HepG2 (cell line): ENCODE data around the gene EGFLAM. TPM values are rescaled to one million over a fixed set of nuclear protein-coding genes. Genes with fewer than 3 reads are reported as not detected.

ENCODE experiments used
- CSRNP2 ChIP-seq: sonication (generic); formaldehyde crosslinking; conservative IDR thresholded peaks from 2 replicates; pipeline ENCODE4 v1.8.0; 2022; ENCODE audit warnings: low read depth, missing genetic modification reagents
- GRHL1 ChIP-seq: sonication (generic); formaldehyde crosslinking; conservative IDR thresholded peaks from 2 replicates; pipeline ENCODE4 v1.8.0; 2022; ENCODE audit warnings: missing genetic modification reagents
- HDAC1 ChIP-seq: sonication (generic); formaldehyde crosslinking; IDR thresholded peaks from 2 replicates; pipeline ENCODE4 v1.5.1; 2020; ENCODE audit warnings: mild to moderate bottlenecking, missing genetic modification reagents
- LBX2 ChIP-seq: sonication (generic); formaldehyde crosslinking; IDR thresholded peaks from 2 replicates; pipeline ENCODE4 v1.5.0; 2020; ENCODE audit warnings: missing genetic modification reagents, mild to moderate bottlenecking, borderline replicate concordance
- MIER2 ChIP-seq: IDR thresholded peaks from 2 replicates; pipeline ENCODE4 v1.6.1; 2016; ENCODE audit warnings: missing biosample characterization, missing genetic modification reagents
- RXRB ChIP-seq: IDR thresholded peaks from 2 replicates; pipeline ENCODE4 v1.6.1; 2016; ENCODE audit warnings: borderline replicate concordance, missing genetic modification reagents, missing compliant biosample characterization
- ZNF251 ChIP-seq: sonication (generic); formaldehyde crosslinking; IDR thresholded peaks from 2 replicates; pipeline ENCODE4 v1.9.0; 2021; ENCODE audit warnings: mild to moderate bottlenecking, missing genetic modification reagents
- ZNF607 ChIP-seq: sonication (generic); formaldehyde crosslinking; IDR thresholded peaks from 2 replicates; pipeline ENCODE4 v1.5.1; 2020; ENCODE audit warnings: missing genetic modification reagents, mild to moderate bottlenecking, borderline replicate concordance
- ZNF678 ChIP-seq: sonication (generic); formaldehyde crosslinking; IDR thresholded peaks from 2 replicates; pipeline ENCODE4 v1.4.0; 2020; ENCODE audit warnings: mild to moderate bottlenecking, missing genetic modification reagents
- ZNF687 ChIP-seq: sonication (generic); formaldehyde crosslinking; IDR thresholded peaks from 2 replicates; pipeline ENCODE4 v1.5.1; 2020; ENCODE audit warnings: mild to moderate bottlenecking, missing genetic modification reagents, moderate library complexity
- polyA plus RNA-seq, 8 experiments: library from polyadenylated mRNA; depleted of rRNA in 3 of 8; stranded (reverse) in 7 of 8; unstranded in 1 of 8; fragments of >200 nt; fragmentation: Illumina TruSeq in 4 of 8; extraction: Trizol in 4 of 8; gene quantifications; 2 replicates each; pipeline versions ENCODE4 v1.2.1 to v1.2.3, GENCODE V29; 2011 to 2016; ENCODE audit warnings: low read depth in 4 of 8, missing spikeins in 1 of 8, mixed read lengths in 1 of 8; ENCODE audit not compliant: insufficient read depth in 1 of 8
- total RNA-seq, 5 experiments: library from RNA; depleted of rRNA; stranded (reverse); fragments of >200 nt; fragmentation: Illumina TruSeq; extraction: Trizol; gene quantifications; 2 replicates each; pipeline ENCODE4 v1.2.3, GENCODE V29; 2016; ENCODE audit warnings: low read depth in 1 of 5

Gene EGFLAM
- total and polyA plus RNA-seq, 2 of the 13 experiments (the other 11 are each of a cell fraction or from before 2014, with no cell fraction given), result not detected

GRCh38 chr5:38226091-38226490 lies 32.3 kb upstream of the EGFLAM start (continued):
- TF ChIP-seq RXRB (no peak), ZNF687 (no peak), ZNF251 (no peak), ZNF678 (no peak), MIER2 (CRISPR knock-in tag) (no peak), HDAC1 (CRISPR knock-in tag) (no peak), LBX2 (CRISPR knock-in tag) (no peak), CSRNP2 (CRISPR knock-in tag) (no peak), ZNF607 (no peak), GRHL1 (no peak)
